ENCODE results near the gene PROZ. TPM values are rescaled to one million over a fixed set of nuclear protein-coding genes. Genes with fewer than 3 reads are reported as not detected.

The PROZ gene
- total and polyA plus RNA-seq, 9 of the 15 experiments (the other 6 are each of a cell fraction or from before 2014, with no cell fraction given) = not detected

DNA sequence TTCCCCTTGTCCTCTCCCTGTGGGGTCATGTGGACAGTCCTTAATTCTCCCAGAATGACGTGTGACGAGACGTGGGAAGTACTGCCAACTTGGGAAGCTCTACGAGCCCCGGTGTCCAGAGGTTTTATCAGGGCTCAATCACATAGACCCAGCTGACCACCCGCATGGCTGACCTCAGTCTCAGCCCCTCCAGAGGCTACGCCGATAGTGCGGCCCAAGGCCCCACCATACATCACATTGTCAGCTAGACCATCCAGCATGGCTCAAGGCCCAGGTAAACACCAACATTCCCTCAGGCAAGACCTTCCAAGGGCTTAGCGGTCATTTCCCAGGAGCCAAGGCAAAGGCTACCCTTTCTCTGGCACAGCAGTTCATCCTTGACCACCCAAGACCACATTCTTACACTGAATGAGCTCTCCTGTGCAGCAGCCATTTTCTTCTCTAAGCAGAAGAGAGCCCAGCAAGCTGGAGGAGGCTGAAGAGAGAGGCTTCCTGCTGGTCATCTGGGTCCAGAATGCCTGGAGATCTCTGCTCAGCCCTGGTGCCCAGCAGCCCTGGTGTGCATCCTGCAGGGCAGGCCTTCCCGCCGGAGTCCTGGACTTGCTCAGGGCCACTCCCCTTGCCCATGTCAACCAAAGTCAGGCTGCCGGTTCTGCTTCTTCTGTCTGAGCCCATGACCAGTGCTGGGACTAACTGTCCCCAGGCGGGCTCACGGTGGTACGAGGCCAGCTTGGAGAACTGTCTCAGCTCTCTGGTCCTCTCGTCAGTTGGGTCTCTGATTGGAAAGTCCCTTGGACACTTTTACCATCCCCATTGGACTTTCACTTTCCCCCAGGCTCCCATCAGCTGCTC, 43.7 kb upstream of the PROZ start:
- FAIRE-seq (no peak), DNase-seq (ENCODE audit: extremely low read depth in 1 of 4, low spot score in 3 of 4) (no peak), ATAC-seq (no peak)
- no peak overlapping the region for H3K9ac ChIP-seq (ENCODE audit: insufficient read depth in 1 of 2, low read depth in 2 of 2, low read length in 2 of 2)
- H4K20me1 ChIP-seq (replicated peaks; ENCODE audit: control insufficient read depth, insufficient read depth, low read length) = no peaks in the 10 kb centered on the region
- WGBS (ENCODE audit: insufficient coverage, low coverage, missing lambda C conversion rate) = under 1% methylated on average over 15 of the region's 17 CpGs
- ChIA-PET CTCF (ENCODE audit: low intra/inter-chr PET ratio) (no interaction called here), POLR2A (interaction anchor here (0.5 to 0.7 kb wide), 5 partner anchors 14 to 112 kb away, joined by 3 to 4 read pairs (median 3); no protein-coding TSS in a partner anchor)
- no TSS peak for BruUV-seq (replicated peaks)
- H3K4me2 ChIP-seq (ENCODE audit: insufficient read depth, low read length) = no peak overlapping the region
- intact Hi-C loops (cut with micrococcal nuclease) = no loop called here
- H3K9me3 ChIP-seq (replicated peaks; ENCODE audit: control insufficient read depth, insufficient read depth, low read depth, low read length) = no peaks in the 10 kb centered on the region
- in situ Hi-C loops (cut with MboI) = no loop called here
- no peaks in the 10 kb centered on the region for H3K79me2 ChIP-seq (ENCODE audit: control insufficient read depth, insufficient read depth, low read length)
- no peaks in the 10 kb centered on the region for H3K9me1 ChIP-seq (ENCODE audit: control insufficient read depth, insufficient read depth, low read length)
- no peak overlapping the region for H3K27ac ChIP-seq (ENCODE audit: extremely low read depth, low read depth, low read length)
- H3K4me1 ChIP-seq (replicated peaks in 1 of 2; ENCODE audit: control insufficient read depth in 2 of 2, insufficient read depth in 2 of 2, low read length in 2 of 2) = no peaks in the 10 kb centered on the region; a peak in 1 of 5 replicates
- no peak overlapping the region for H2AFZ ChIP-seq (ENCODE audit: low read depth, low read length)
- TF ChIP-seq MTA3 (IDR thresholded peaks at IDR 0.05; ENCODE audit: borderline replicate concordance) (no peak), MXD1 (CRISPR knock-in tag; IDR thresholded peaks at IDR 0.05; ENCODE audit: borderline replicate concordance, poor library complexity, severe bottlenecking) (no peak), SMARCC2 (IDR thresholded peaks at IDR 0.05; ENCODE audit: low read depth) (no peak), HDAC6 (IDR thresholded peaks at IDR 0.05; ENCODE audit: low read depth, low read length) (no peak), ELF4 (CRISPR knock-in tag; IDR thresholded peaks at IDR 0.05) (no peak), THRB (CRISPR knock-in tag; conservative IDR thresholded peaks at IDR 0.05) (no peak), NONO (IDR thresholded peaks at IDR 0.05; ENCODE audit: low read depth in 2 of 2, low read length in 1 of 2) (no peak), EP400 (IDR thresholded peaks at IDR 0.05) (no peak), CCAR2 (IDR thresholded peaks at IDR 0.05; ENCODE audit: low read depth, low read length) (no peak), TSC22D4 (tag; IDR thresholded peaks at IDR 0.05) (no peak), DEAF1 (CRISPR knock-in tag; IDR thresholded peaks at IDR 0.05) (no peak), ZNF140 (CRISPR knock-in tag; IDR thresholded peaks at IDR 0.05) (no peak)
- TF ChIP-seq, protein P1, sequence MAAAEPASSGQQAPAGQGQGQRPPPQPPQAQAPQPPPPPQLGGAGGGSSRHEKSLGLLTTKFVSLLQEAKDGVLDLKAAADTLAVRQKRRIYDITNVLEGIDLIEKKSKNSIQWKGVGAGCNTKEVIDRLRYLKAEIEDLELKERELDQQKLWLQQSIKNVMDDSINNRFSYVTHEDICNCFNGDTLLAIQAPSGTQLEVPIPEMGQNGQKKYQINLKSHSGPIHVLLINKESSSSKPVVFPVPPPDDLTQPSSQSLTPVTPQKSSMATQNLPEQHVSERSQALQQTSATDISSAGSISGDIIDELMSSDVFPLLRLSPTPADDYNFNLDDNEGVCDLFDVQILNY (CRISPR knock-in tag; IDR thresholded peaks at IDR 0.05) = no peak
- no peaks in the 10 kb centered on the region for H3K36me3 ChIP-seq (ENCODE audit: control insufficient read depth, insufficient read depth, low read length)
- peaks cover 2 to 54% of the 10 kb centered on the region in 2 experiments; a peak in 4 of 5 replicates for H3K27me3 ChIP-seq (ENCODE audit: control insufficient read depth in 2 of 2, insufficient read depth in 2 of 2, low read length in 2 of 2)
- H3K4me3 ChIP-seq = no peak overlapping the region

Data from K562 (cell line).